Stimulated activated CD4-positive, alpha-beta T cell treated with anti-CD3 and anti-CD28 coated beads, Interleukin-4, amount 100 ng/mL, for 4 hours (primary cell): ENCODE measurements around the gene AP1S3.
"Not testable (repeated sequence)": the region's sequence is repeated elsewhere in the genome, so short reads cannot be mapped to it uniquely, and the experiment has no call there.

Source experiments
- DNase-seq, 2 experiments: peaks; one replicate each; pipeline ENCODE4 v3.0.0-alpha.2; 2020

The AP1S3 gene

GRCh38 chr2:223852281-223852795, 15.0 kb upstream of the AP1S3 start:
- DNase-seq = no peak

GRCh38 chr2:223847410-223847809, 10.0 kb upstream of the AP1S3 start:
- DNase-seq = no peak

- DNase-seq = no peak
These were observed 9.1 kb upstream of the AP1S3 start for GRCh38 chr2:223846515-223846914.

- no peak for DNase-seq
These were observed 4.2 kb upstream of the AP1S3 start for GRCh38 chr2:223841436-223842190.

GRCh38 chr2:223835701-223836532, 1.5 kb downstream of the AP1S3 start:
- no peak for DNase-seq

- DNase-seq = no peak
These were observed 3.0 kb downstream of the AP1S3 start for GRCh38 chr2:223834431-223834830.

GRCh38 chr2:223832241-223832903, 5.0 kb downstream of the AP1S3 start:
- no peak for DNase-seq

- DNase-seq = no peak
These were observed 8.3 kb downstream of the AP1S3 start for GRCh38 chr2:223829128-223829527.

GRCh38 chr2:223828314-223828713, 9.1 kb downstream of the AP1S3 start:
- DNase-seq = no peak

GRCh38 chr2:223826995-223827394, 10.4 kb downstream of the AP1S3 start:
- no peak for DNase-seq

GRCh38 chr2:223824301-223824700, 13.1 kb downstream of the AP1S3 start:
- DNase-seq = no peak

GRCh38 chr2:223822818-223823217, 14.6 kb downstream of the AP1S3 start:
- no peak for DNase-seq

GRCh38 chr2:223820549-223820948, 16.8 kb downstream of the AP1S3 start:
- no peak for DNase-seq

GRCh38 chr2:223819891-223820290, 17.5 kb downstream of the AP1S3 start:
- DNase-seq = no peak

- no peak for DNase-seq
These were observed 21.4 kb downstream of the AP1S3 start for GRCh38 chr2:223815884-223816570.

- DNase-seq = no peak
These were observed 22.0 kb downstream of the AP1S3 start for GRCh38 chr2:223815186-223815883.

GRCh38 chr2:223814764-223815163, 22.6 kb downstream of the AP1S3 start:
- not testable (repeated sequence) for DNase-seq

GRCh38 chr2:223813329-223813728, 24.1 kb downstream of the AP1S3 start:
- no peak for DNase-seq

GRCh38 chr2:223811757-223812156, 25.6 kb downstream of the AP1S3 start:
- no peak for DNase-seq

- DNase-seq = no peak
These were observed 32.4 kb downstream of the AP1S3 start for GRCh38 chr2:223805008-223805407.

GRCh38 chr2:223801736-223802135, 35.6 kb downstream of the AP1S3 start:
- DNase-seq = no peak

GRCh38 chr2:223800908-223801307, 36.5 kb downstream of the AP1S3 start:
- DNase-seq = no peak
